WTC11 (cell line): Measurements from ENCODE around the gene POLR3B. TPM values are rescaled to one million over a fixed set of nuclear protein-coding genes. Genes with fewer than 3 reads are reported as not detected.

Experiments
- ATAC-seq: fragments of 200-7000 bp; cut with Tn5 transposase; 2 replicates; pipeline ENCODE4 v1.10.0; 2021; ENCODE audit warnings: mild to moderate bottlenecking, moderate library complexity
- CTCF ChIA-PET: fragments of 300-600 bp; sonication (Branson Sonifier 250); formaldehyde crosslinking; loops from one replicate; lab custom pipeline; 2021; ENCODE audit warnings: antibody characterized with exemption; lab: Charles Lee
- POLR2A ChIA-PET: fragments of 350-600 bp; sonication (Branson Sonifier 250); formaldehyde crosslinking; loops from one replicate; lab custom pipeline; 2021; ENCODE audit warnings: antibody characterized with exemption; lab: Charles Lee
- DNase-seq: peaks from one replicate; pipeline ENCODE4 v3.0.0; 2021; ENCODE audit warnings: low spot score
- H3K27ac Mint-ChIP-seq: 2 replicates; pipeline ENCODE4 v1.8.0; 2021; ENCODE audit warnings: mixed read lengths
- H3K27me3 Mint-ChIP-seq: 2 replicates; pipeline ENCODE4 v1.8.0; 2021; ENCODE audit warnings: low read depth, mild to moderate bottlenecking, moderate library complexity, mixed read lengths
- H3K36me3 Mint-ChIP-seq: 2 replicates; pipeline ENCODE4 v1.8.0; 2021; ENCODE audit warnings: mixed read lengths
- H3K4me1 Mint-ChIP-seq: 2 replicates; pipeline ENCODE4 v1.8.0; 2022; ENCODE audit warnings: mixed read lengths
- H3K4me3 Mint-ChIP-seq: 2 replicates; pipeline ENCODE4 v1.8.0; 2021; ENCODE audit warnings: mild to moderate bottlenecking, moderate library complexity, mixed read lengths
- H3K9me3 Mint-ChIP-seq: 2 replicates; pipeline ENCODE4 v1.8.0; 2021; ENCODE audit warnings: mixed read lengths
- EMX1 ChIP-seq: fragments of 250-450 bp; sonication (Bioruptor Pico); IDR thresholded peaks from 2 replicates; pipeline ENCODE4 v1.8.0; 2021; ENCODE audit warnings: mild to moderate bottlenecking
- ETV6 ChIP-seq: sonication (generic); formaldehyde crosslinking; IDR thresholded peaks from 2 replicates; pipeline ENCODE4 v1.8.1; 2022; ENCODE audit warnings: mild to moderate bottlenecking, missing genetic modification reagents
- FOXJ3 ChIP-seq: sonication (generic); formaldehyde crosslinking; IDR thresholded peaks from 2 replicates; pipeline ENCODE4 v1.9.0; 2021; ENCODE audit warnings: missing genetic modification reagents, mild to moderate bottlenecking, borderline replicate concordance
- NFYB ChIP-seq: sonication (generic); formaldehyde crosslinking; conservative IDR thresholded peaks from 2 replicates; pipeline ENCODE4 v1.8.0; 2022; ENCODE audit warnings: low read depth, missing genetic modification reagents
- NR2C2 ChIP-seq: sonication (generic); formaldehyde crosslinking; IDR thresholded peaks from 2 replicates; pipeline ENCODE4 v1.8.0; 2022; ENCODE audit warnings: mild to moderate bottlenecking, missing genetic modification reagents
- RELA ChIP-seq: sonication (generic); formaldehyde crosslinking; IDR thresholded peaks from 2 replicates; pipeline ENCODE4 v1.8.1; 2022; ENCODE audit warnings: missing genetic modification reagents, mild to moderate bottlenecking, borderline replicate concordance
- SMAD4 ChIP-seq: sonication (generic); formaldehyde crosslinking; IDR thresholded peaks from 2 replicates; pipeline ENCODE4 v1.8.0; 2022; ENCODE audit warnings: mild to moderate bottlenecking, missing genetic modification reagents
- SP1 ChIP-seq: sonication (generic); formaldehyde crosslinking; conservative IDR thresholded peaks from 2 replicates; pipeline ENCODE4 v1.8.1; 2022; ENCODE audit warnings: missing genetic modification reagents
- TP53 ChIP-seq: sonication (generic); formaldehyde crosslinking; IDR thresholded peaks from 2 replicates; pipeline ENCODE4 v1.8.1; 2023; ENCODE audit warnings: mild to moderate bottlenecking, missing genetic modification reagents
- ZNF232 ChIP-seq: sonication (generic); formaldehyde crosslinking; IDR thresholded peaks from 2 replicates; pipeline ENCODE4 v1.8.0; 2022; ENCODE audit warnings: mild to moderate bottlenecking, missing genetic modification reagents
- total RNA-seq: library from RNA; stranded (reverse); gene quantifications from 3 replicates; pipeline ENCODE4 v1.2.3, GENCODE V29; 2021
- TF ChIP-seq, protein P1 (sequence below): sonication (generic); formaldehyde crosslinking; IDR thresholded peaks from 2 replicates; pipeline ENCODE4 v1.8.1; 2023; ENCODE audit warnings: mild to moderate bottlenecking, missing genetic modification reagents, moderate library complexity
- TF ChIP-seq, protein P2 (sequence below): sonication (generic); formaldehyde crosslinking; IDR thresholded peaks from 2 replicates; pipeline ENCODE4 v1.8.0; 2022; ENCODE audit warnings: missing genetic modification reagents
- TF ChIP-seq, protein P3 (sequence below): sonication (generic); formaldehyde crosslinking; IDR thresholded peaks from 2 replicates; pipeline ENCODE4 v1.8.1; 2022; ENCODE audit warnings: missing genetic modification reagents, borderline replicate concordance
- TF ChIP-seq, protein P4 (sequence below): sonication (generic); formaldehyde crosslinking; conservative IDR thresholded peaks from 2 replicates; pipeline ENCODE4 v1.8.1; 2022; ENCODE audit warnings: mild to moderate bottlenecking, missing genetic modification reagents
- TF ChIP-seq, protein P5 (sequence below): sonication (generic); formaldehyde crosslinking; IDR thresholded peaks from 2 replicates; pipeline ENCODE4 v1.8.1; 2023; ENCODE audit warnings: mild to moderate bottlenecking, moderate library complexity, missing genetic modification reagents
- TF ChIP-seq, protein P6 (sequence below): sonication (generic); formaldehyde crosslinking; conservative IDR thresholded peaks from 2 replicates; pipeline ENCODE4 v1.8.1; 2023; ENCODE audit warnings: mild to moderate bottlenecking, low read depth, missing genetic modification reagents, moderate library complexity
- TF ChIP-seq, protein P7 (sequence below): sonication (generic); formaldehyde crosslinking; IDR thresholded peaks from 2 replicates; pipeline ENCODE4 v1.8.0; 2023; ENCODE audit warnings: mild to moderate bottlenecking, missing genetic modification reagents

The POLR3B gene
- total RNA-seq, 1 experiment from 2014 or later: 9.0 TPM

DNA sequence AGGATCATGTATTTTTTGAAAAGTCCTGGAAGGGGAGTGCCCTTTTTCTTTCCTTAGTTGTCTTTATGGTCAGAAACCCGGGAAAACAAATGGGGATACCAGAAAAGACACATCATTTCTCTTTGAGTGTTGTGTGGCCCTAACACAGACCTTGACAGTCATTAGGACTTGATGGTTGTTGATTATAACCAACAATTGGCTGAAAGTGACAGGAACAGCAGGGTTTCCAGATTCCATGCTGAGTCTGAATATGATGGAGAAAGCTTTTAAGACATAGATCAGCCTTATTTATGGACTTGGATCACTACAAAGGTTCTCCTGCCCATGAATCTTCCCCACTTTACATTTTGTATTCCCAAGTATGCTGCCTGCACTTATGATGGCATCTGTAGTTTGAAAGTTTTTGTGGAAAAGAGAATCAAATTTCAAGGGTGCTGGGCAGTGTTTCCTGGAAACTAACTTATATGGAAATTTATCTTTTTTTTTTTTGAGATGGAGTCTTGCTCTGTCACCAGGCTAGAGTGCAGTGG, 30.4 kb downstream of the POLR3B start (continued):
- TF ChIP-seq, protein P1, sequence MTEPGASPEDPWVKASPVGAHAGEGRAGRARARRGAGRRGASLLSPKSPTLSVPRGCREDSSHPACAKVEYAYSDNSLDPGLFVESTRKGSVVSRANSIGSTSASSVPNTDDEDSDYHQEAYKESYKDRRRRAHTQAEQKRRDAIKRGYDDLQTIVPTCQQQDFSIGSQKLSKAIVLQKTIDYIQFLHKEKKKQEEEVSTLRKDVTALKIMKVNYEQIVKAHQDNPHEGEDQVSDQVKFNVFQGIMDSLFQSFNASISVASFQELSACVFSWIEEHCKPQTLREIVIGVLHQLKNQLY (CRISPR knock-in tag): no peak

DNA sequence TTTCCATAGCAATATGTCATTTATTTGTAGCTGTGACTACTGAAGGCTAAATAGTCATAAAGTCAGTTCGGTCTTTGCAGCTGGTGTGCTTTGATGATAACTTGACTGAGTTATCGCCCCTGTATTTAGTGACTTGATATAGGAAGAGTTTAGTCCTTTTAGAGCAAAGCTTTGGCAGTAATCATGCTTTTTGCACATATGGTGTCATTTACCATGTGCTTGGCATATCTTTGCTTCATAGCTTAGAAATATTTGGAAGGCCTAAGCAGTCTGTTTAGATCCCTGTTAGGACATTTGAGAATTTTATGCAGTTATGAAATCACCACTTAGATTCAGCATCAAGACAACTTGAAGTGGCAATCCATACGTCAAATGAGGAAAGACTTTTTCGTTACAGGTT, 31.6 kb downstream of the POLR3B start:
- Mint-ChIP-seq H3K4me3 (no peak overlapping the region), H3K27me3 (no peaks in the 10 kb centered on the region), H3K9me3 (no peaks in the 10 kb centered on the region), H3K27ac (no peak overlapping the region), H3K36me3 (peaks cover 11% of the 10 kb centered on the region), H3K4me1 (peaks cover 13% of the 10 kb centered on the region)
- CTCF ChIA-PET: interaction anchor here (2.9 kb wide), 1 partner anchor 530 kb away, joined by 15 read pairs; no protein-coding TSS in a partner anchor
- no peak for ATAC-seq
- POLR2A ChIA-PET: no interaction called here
- TF ChIP-seq, protein P2, sequence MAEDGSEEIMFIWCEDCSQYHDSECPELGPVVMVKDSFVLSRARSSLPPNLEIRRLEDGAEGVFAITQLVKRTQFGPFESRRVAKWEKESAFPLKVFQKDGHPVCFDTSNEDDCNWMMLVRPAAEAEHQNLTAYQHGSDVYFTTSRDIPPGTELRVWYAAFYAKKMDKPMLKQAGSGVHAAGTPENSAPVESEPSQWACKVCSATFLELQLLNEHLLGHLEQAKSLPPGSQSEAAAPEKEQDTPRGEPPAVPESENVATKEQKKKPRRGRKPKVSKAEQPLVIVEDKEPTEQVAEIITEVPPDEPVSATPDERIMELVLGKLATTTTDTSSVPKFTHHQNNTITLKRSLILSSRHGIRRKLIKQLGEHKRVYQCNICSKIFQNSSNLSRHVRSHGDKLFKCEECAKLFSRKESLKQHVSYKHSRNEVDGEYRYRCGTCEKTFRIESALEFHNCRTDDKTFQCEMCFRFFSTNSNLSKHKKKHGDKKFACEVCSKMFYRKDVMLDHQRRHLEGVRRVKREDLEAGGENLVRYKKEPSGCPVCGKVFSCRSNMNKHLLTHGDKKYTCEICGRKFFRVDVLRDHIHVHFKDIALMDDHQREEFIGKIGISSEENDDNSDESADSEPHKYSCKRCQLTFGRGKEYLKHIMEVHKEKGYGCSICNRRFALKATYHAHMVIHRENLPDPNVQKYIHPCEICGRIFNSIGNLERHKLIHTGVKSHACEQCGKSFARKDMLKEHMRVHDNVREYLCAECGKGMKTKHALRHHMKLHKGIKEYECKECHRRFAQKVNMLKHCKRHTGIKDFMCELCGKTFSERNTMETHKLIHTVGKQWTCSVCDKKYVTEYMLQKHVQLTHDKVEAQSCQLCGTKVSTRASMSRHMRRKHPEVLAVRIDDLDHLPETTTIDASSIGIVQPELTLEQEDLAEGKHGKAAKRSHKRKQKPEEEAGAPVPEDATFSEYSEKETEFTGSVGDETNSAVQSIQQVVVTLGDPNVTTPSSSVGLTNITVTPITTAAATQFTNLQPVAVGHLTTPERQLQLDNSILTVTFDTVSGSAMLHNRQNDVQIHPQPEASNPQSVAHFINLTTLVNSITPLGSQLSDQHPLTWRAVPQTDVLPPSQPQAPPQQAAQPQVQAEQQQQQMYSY (CRISPR knock-in tag): no peak
- no peak for TF ChIP-seq EMX1
- TF ChIP-seq FOXJ3 (CRISPR knock-in tag): no peak
- TF ChIP-seq ZNF232: no peak
- TF ChIP-seq RELA: no peak
- TF ChIP-seq, protein P3, sequence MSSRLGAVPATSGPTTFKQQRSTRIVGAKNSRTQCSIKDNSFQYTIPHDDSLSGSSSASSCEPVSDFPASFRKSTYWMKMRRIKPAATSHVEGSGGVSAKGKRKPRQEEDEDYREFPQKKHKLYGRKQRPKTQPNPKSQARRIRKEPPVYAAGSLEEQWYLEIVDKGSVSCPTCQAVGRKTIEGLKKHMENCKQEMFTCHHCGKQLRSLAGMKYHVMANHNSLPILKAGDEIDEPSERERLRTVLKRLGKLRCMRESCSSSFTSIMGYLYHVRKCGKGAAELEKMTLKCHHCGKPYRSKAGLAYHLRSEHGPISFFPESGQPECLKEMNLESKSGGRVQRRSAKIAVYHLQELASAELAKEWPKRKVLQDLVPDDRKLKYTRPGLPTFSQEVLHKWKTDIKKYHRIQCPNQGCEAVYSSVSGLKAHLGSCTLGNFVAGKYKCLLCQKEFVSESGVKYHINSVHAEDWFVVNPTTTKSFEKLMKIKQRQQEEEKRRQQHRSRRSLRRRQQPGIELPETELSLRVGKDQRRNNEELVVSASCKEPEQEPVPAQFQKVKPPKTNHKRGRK (CRISPR knock-in tag): no peak
- DNase-seq: no peak

DNA sequence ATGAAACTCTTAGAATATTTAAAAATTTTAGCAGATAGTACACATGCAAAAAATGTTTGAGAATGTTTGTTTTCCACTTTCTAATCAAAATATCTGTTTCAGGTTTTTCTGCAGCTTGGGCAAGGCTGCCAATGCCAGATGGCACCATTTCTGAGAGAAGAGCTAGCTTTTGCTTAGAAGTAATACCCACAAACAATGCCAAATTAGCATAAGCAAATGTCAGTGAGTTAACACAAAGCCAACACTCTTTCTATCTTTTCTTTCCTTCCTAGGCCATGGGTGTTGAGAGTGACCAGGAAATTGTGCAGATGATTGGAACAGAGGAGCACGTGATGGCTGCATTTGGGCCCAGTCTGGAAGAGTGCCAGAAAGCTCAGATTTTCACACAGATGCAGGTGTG, 35.2 kb downstream of the POLR3B start:
- DNase-seq: no peak
- peaks cover 19% of the 10 kb centered on the region for H3K9me3 Mint-ChIP-seq
- ChIA-PET CTCF (interaction anchor here (0.9 to 1.0 kb wide), 2 partner anchors 526 to 527 kb away, joined by 3 read pairs; no protein-coding TSS in a partner anchor), POLR2A (no interaction called here)
- H3K27ac Mint-ChIP-seq: no peak overlapping the region
- no peak overlapping the region for H3K4me3 Mint-ChIP-seq
- H3K4me1 Mint-ChIP-seq: peaks cover 10% of the 10 kb centered on the region
- no peak for ATAC-seq
- TF ChIP-seq, protein P4, sequence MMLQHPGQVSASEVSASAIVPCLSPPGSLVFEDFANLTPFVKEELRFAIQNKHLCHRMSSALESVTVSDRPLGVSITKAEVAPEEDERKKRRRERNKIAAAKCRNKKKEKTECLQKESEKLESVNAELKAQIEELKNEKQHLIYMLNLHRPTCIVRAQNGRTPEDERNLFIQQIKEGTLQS: no peak
- TF ChIP-seq SP1 (CRISPR knock-in tag) (no peak), TP53 (CRISPR knock-in tag) (no peak), NR2C2 (no peak), ZNF232 (no peak), RELA (no peak), NFYB (CRISPR knock-in tag) (no peak), SMAD4 (no peak), ETV6 (no peak)
- TF ChIP-seq, protein P5, sequence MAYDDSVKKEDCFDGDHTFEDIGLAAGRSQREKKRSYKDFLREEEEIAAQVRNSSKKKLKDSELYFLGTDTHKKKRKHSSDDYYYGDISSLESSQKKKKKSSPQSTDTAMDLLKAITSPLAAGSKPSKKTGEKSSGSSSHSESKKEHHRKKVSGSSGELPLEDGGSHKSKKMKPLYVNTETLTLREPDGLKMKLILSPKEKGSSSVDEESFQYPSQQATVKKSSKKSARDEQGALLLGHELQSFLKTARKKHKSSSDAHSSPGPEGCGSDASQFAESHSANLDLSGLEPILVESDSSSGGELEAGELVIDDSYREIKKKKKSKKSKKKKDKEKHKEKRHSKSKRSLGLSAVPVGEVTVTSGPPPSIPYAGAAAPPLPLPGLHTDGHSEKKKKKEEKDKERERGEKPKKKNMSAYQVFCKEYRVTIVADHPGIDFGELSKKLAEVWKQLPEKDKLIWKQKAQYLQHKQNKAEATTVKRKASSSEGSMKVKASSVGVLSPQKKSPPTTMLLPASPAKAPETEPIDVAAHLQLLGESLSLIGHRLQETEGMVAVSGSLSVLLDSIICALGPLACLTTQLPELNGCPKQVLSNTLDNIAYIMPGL (CRISPR knock-in tag): no peak
- TF ChIP-seq, protein P6, sequence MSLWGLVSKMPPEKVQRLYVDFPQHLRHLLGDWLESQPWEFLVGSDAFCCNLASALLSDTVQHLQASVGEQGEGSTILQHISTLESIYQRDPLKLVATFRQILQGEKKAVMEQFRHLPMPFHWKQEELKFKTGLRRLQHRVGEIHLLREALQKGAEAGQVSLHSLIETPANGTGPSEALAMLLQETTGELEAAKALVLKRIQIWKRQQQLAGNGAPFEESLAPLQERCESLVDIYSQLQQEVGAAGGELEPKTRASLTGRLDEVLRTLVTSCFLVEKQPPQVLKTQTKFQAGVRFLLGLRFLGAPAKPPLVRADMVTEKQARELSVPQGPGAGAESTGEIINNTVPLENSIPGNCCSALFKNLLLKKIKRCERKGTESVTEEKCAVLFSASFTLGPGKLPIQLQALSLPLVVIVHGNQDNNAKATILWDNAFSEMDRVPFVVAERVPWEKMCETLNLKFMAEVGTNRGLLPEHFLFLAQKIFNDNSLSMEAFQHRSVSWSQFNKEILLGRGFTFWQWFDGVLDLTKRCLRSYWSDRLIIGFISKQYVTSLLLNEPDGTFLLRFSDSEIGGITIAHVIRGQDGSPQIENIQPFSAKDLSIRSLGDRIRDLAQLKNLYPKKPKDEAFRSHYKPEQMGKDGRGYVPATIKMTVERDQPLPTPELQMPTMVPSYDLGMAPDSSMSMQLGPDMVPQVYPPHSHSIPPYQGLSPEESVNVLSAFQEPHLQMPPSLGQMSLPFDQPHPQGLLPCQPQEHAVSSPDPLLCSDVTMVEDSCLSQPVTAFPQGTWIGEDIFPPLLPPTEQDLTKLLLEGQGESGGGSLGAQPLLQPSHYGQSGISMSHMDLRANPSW (CRISPR knock-in tag): no peak
- TF ChIP-seq, protein P7, sequence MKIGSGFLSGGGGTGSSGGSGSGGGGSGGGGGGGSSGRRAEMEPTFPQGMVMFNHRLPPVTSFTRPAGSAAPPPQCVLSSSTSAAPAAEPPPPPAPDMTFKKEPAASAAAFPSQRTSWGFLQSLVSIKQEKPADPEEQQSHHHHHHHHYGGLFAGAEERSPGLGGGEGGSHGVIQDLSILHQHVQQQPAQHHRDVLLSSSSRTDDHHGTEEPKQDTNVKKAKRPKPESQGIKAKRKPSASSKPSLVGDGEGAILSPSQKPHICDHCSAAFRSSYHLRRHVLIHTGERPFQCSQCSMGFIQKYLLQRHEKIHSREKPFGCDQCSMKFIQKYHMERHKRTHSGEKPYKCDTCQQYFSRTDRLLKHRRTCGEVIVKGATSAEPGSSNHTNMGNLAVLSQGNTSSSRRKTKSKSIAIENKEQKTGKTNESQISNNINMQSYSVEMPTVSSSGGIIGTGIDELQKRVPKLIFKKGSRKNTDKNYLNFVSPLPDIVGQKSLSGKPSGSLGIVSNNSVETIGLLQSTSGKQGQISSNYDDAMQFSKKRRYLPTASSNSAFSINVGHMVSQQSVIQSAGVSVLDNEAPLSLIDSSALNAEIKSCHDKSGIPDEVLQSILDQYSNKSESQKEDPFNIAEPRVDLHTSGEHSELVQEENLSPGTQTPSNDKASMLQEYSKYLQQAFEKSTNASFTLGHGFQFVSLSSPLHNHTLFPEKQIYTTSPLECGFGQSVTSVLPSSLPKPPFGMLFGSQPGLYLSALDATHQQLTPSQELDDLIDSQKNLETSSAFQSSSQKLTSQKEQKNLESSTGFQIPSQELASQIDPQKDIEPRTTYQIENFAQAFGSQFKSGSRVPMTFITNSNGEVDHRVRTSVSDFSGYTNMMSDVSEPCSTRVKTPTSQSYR (CRISPR knock-in tag): no peak
- peaks cover 1% of the 10 kb centered on the region; the same call in 1 of the 2 replicates for H3K27me3 Mint-ChIP-seq
- peaks cover 40% of the 10 kb centered on the region for H3K36me3 Mint-ChIP-seq
